K562 (cell line): ENCODE data around the gene TMEM138. TPM values are rescaled to one million over a fixed set of nuclear protein-coding genes. Genes with fewer than 3 reads are reported as not detected.

Experiments used
- CBX1 ChIP-seq: sonication (generic); IDR thresholded peaks from 2 replicates; pipeline ENCODE4 v1.6.1; 2016; ENCODE audit warnings: antibody characterized with exemption, low read depth, mild to moderate bottlenecking
- CXXC5 ChIP-seq: fragments of 250-450 bp; sonication (Bioruptor Pico); IDR thresholded peaks from 2 replicates; pipeline ENCODE4 v1.8.0; 2022; ENCODE audit warnings: inconsistent platforms, mild to moderate bottlenecking, moderate library complexity
- EP400 ChIP-seq: fragments of 450-650 bp; IDR thresholded peaks from 2 replicates; pipeline ENCODE4 v1.6.1; 2017; ENCODE audit warnings: antibody characterized with exemption, mild to moderate bottlenecking, moderate library complexity
- FOXK1 ChIP-seq: sonication (generic); formaldehyde crosslinking; IDR thresholded peaks from 2 replicates; pipeline ENCODE4 v1.8.0; 2022; ENCODE audit warnings: missing genetic modification reagents, mild to moderate bottlenecking, borderline replicate concordance
- HLTF ChIP-seq: fragments of 450-650 bp; IDR thresholded peaks from 2 replicates; pipeline ENCODE4 v1.6.1; 2016
- LEF1 ChIP-seq: fragments of 450-650 bp; IDR thresholded peaks from 2 replicates; pipeline ENCODE4 v1.6.1; 2016; ENCODE audit warnings: mild to moderate bottlenecking
- RBM15 ChIP-seq: fragments of 200-400 bp; formaldehyde crosslinking; IDR thresholded peaks from 2 replicates; pipeline ENCODE4 v1.6.1; 2018; ENCODE audit warnings: mild to moderate bottlenecking, low read length, moderate library complexity; ENCODE audit not compliant: insufficient read depth
- RBM25 ChIP-seq: fragments of 200-400 bp; formaldehyde crosslinking; IDR thresholded peaks from 2 replicates; pipeline ENCODE4 v1.6.1; 2018; ENCODE audit warnings: low read length, low read depth, moderate library complexity; ENCODE audit not compliant: severe bottlenecking
- SIRT6 ChIP-seq: IDR thresholded peaks from one replicate; pipeline ENCODE4 v1.6.1; 2012; ENCODE audit warnings: low read depth, mild to moderate bottlenecking, control low read depth, inconsistent platforms, low read length, moderate library complexity
- SMAD2 ChIP-seq: fragments of 150-350 bp; IDR thresholded peaks from 2 replicates; pipeline ENCODE4 v1.6.1; 2014; ENCODE audit warnings: low read depth, mild to moderate bottlenecking, low read length
- TBP ChIP-seq: optimal IDR thresholded peaks from 2 replicates; pipeline ENCODE3; 2011; ENCODE audit warnings: low read depth, low read length, improper control_type of control experiment
- TCF7L2 ChIP-seq: fragments of 150-350 bp; IDR thresholded peaks from 2 replicates; pipeline ENCODE4 v1.6.1; 2016; ENCODE audit warnings: low read depth, mild to moderate bottlenecking, low read length, moderate library complexity
- ZBTB40 ChIP-seq, 2 experiments: fragments of 450-650 bp in 1 of 2; sonication (generic) in 1 of 2; formaldehyde crosslinking in 1 of 2; IDR thresholded peaks; 2 replicates each; pipeline versions ENCODE4 v1.7.1 to v1.9.0; 2016 to 2022; ENCODE audit warnings: inconsistent platforms in 1 of 2, mild to moderate bottlenecking in 1 of 2, missing genetic modification reagents in 1 of 2
- ZNF384 ChIP-seq: IDR thresholded peaks from 2 replicates; pipeline ENCODE4 v1.6.1; 2012; ENCODE audit warnings: low read depth, low read length, improper control_type of control experiment
- ZNF436 ChIP-seq: fragments of 250-450, 450-650 bp; sonication (Bioruptor Pico); formaldehyde crosslinking; IDR thresholded peaks from 2 replicates; pipeline ENCODE4 v1.7.0; 2020; ENCODE audit warnings: mild to moderate bottlenecking
- ZNF75A ChIP-seq: fragments of 450-650 bp; formaldehyde crosslinking; IDR thresholded peaks from 2 replicates; pipeline ENCODE4 v1.4.0; 2020; ENCODE audit warnings: mild to moderate bottlenecking
- polyA plus RNA-seq, 8 experiments: library from polyadenylated mRNA; depleted of rRNA in 4 of 8; stranded (reverse) in 5 of 8; unstranded in 3 of 8; fragments of >200 nt; fragmentation: Nextera tagmentation in 2 of 8; fragmentation: Illumina TruSeq in 1 of 8; extraction: Ambion mirVana in 2 of 8; extraction: Trizol in 1 of 8; gene quantifications; 2 replicates each; pipeline versions ENCODE4 v1.2.1 to v1.2.3, GENCODE V29; 2011 to 2014; ENCODE audit warnings: inconsistent platforms in 1 of 8, missing spikeins in 1 of 8
- total RNA-seq, 7 experiments: library from RNA; depleted of rRNA in 6 of 7; stranded (reverse); fragments of >200 nt in 6 of 7; fragmentation: Illumina TruSeq in 2 of 7; extraction: Trizol in 2 of 7; gene quantifications; 2 replicates each; pipeline versions ENCODE4 v1.2.1 to v1.2.3, GENCODE V29; 2011 to 2021; ENCODE audit warnings: low replicate concordance in 1 of 7
- TF ChIP-seq, protein P1 (sequence below): fragments of 250-450 bp; sonication (Bioruptor Pico); IDR thresholded peaks from 2 replicates; pipeline ENCODE4 v1.8.0; 2021; ENCODE audit warnings: moderate library complexity, mild to moderate bottlenecking, inconsistent platforms
- TF ChIP-seq, protein P2 (sequence below): fragments of 450-650 bp; formaldehyde crosslinking; IDR thresholded peaks from 2 replicates; pipeline ENCODE4 v1.4.0; 2022; ENCODE audit warnings: missing genetic modification characterization

TMEM138 gene
- total and polyA plus RNA-seq, 9 of the 15 experiments (the other 6 are each of a cell fraction or from before 2014, with no cell fraction given), result 23.2 to 168 (median 63.1) TPM

DNA sequence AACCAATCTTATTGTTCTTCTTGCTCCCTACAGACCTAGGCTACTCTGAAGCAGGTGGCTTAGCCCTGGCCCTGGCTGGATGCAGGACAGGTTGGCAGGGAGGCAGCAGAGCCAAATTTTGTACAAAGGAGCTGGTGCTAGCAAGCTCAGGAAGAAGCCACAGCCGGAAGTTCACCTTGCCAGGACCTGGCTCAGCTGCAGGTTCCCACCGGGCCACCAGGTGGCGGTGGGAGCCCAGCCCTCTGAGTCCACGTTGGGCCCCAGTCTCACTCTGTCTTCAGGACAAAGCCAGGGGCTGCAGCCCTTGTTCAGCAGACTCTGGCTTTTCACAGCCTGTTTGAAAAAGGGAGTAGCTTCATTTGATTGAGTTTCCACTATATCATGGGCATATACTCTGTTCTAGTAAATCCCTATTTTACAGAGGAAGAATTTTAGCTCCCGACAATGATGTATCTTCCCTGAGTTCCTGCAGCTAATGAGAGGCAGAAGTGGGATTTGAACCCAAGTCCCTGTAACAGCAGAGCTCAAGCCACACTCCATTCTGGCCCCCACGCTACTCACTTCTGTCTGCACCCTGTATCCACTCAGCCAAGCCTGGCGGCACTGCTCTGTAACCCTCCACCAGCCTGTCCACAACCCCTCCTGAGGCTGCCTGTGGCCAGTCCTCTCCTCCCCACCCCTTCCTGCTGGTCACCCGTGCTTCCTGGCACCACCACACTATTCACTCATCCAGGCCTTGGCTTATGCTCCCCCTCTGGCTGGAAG, 25.8 kb upstream of the TMEM138 start (continued):
- TF ChIP-seq, protein P1, sequence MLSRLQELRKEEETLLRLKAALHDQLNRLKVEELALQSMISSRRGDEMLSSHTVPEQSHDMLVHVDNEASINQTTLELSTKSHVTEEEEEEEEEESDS (CRISPR knock-in tag), result no peak
- TF ChIP-seq TBP (peak; percentile 28), CBX1 (no peak), LEF1 (no peak), FOXK1 (CRISPR knock-in tag) (no peak), ZNF75A (CRISPR knock-in tag) (no peak), TCF7L2 (no peak), SIRT6 (no peak), ZNF436 (no peak), SMAD2 (no peak), ZNF384 (no peak), HLTF (no peak), EP400 (0 out of 2 replicates have a peak, but pooled peaks have one; percentile 15), CXXC5 (CRISPR knock-in tag) (peak; percentile 16; the same call in 1 of the 2 replicates), RBM15 (no peak), RBM25 (no peak), ZBTB40 (IDR thresholded peaks at IDR 0.05) (peak; percentile 43; the same call in 1 of the 2 replicates), ZBTB40 (CRISPR knock-in tag; IDR thresholded peaks at IDR 0.05) (no peak)
- TF ChIP-seq, protein P2, sequence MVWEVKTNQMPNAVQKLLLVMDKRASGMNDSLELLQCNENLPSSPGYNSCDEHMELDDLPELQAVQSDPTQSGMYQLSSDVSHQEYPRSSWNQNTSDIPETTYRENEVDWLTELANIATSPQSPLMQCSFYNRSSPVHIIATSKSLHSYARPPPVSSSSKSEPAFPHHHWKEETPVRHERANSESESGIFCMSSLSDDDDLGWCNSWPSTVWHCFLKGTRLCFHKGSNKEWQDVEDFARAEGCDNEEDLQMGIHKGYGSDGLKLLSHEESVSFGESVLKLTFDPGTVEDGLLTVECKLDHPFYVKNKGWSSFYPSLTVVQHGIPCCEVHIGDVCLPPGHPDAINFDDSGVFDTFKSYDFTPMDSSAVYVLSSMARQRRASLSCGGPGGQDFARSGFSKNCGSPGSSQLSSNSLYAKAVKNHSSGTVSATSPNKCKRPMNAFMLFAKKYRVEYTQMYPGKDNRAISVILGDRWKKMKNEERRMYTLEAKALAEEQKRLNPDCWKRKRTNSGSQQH (CRISPR knock-in tag), result no peak
